IMR-90 (cell line): ENCODE data around the gene NCAM1. TPM values are rescaled to one million over a fixed set of nuclear protein-coding genes. Genes with fewer than 3 reads are reported as not detected.

Experiments
- ATAC-seq: fragments of 200-7000 bp; cut with Tn5 transposase; 2 replicates; pipeline ENCODE4 v1.9.1; 2020; ENCODE audit warnings: low read depth, mild to moderate bottlenecking, moderate library complexity
- BruUV-seq: library from RNA; stranded (reverse); fragments of 400-500 nt; replicated peaks from 2 replicates; lab custom pipeline; 2021; lab: Mats Ljungman, UMichigan
- CTCF ChIA-PET: fragments of 300-600 bp; formaldehyde crosslinking; extraction: SDS; loops from one replicate; lab custom pipeline; 2021; ENCODE audit warnings: antibody characterized with exemption; lab: Yijun Ruan, JAX
- POLR2A ChIA-PET: fragments of 300-600 bp; sonication (Branson Sonifier 250); formaldehyde crosslinking; loops from one replicate; lab custom pipeline; 2022; ENCODE audit warnings: antibody characterized with exemption; ENCODE audit not compliant: unreplicated experiment; lab: Charles Lee
- DNase-seq: peaks from one replicate; pipeline ENCODE4 v3.0.0; 2013
- H2AFZ ChIP-seq: replicated peaks from 2 replicates; pipeline ENCODE3; 2013; ENCODE audit warnings: low read length, mild to moderate bottlenecking; ENCODE audit not compliant: poor library complexity
- H2AK5ac ChIP-seq: 2 replicates; pipeline ENCODE4 v1.6.1; 2013; ENCODE audit warnings: low read depth, low read length, inconsistent platforms
- H2AK9ac ChIP-seq: replicated peaks from 2 replicates; pipeline ENCODE3; 2013; ENCODE audit warnings: mild to moderate bottlenecking, low read depth, low read length, moderate library complexity; ENCODE audit not compliant: poor library complexity
- H2BK120ac ChIP-seq: 2 replicates; pipeline ENCODE4 v1.6.1; 2013; ENCODE audit warnings: low read depth, low read length, inconsistent platforms
- H2BK15ac ChIP-seq: 3 replicates; pipeline ENCODE4 v1.6.1; 2013; ENCODE audit warnings: low read depth, low read length, inconsistent platforms
- H2BK20ac ChIP-seq: 2 replicates; pipeline ENCODE4 v1.6.1; 2013; ENCODE audit warnings: low read depth, mild to moderate bottlenecking, inconsistent platforms, low read length, moderate library complexity
- H2BK5ac ChIP-seq: 2 replicates; pipeline ENCODE4 v1.6.1; 2013; ENCODE audit warnings: mild to moderate bottlenecking, low read depth, low read length, inconsistent platforms; ENCODE audit not compliant: poor library complexity, severe bottlenecking
- H3K14ac ChIP-seq: replicated peaks from 2 replicates; pipeline ENCODE4 v1.6.1; 2013; ENCODE audit warnings: low read depth, low read length, inconsistent platforms
- H3K18ac ChIP-seq: 2 replicates; pipeline ENCODE4 v1.6.1; 2013; ENCODE audit warnings: low read depth, low read length, control low read depth
- H3K23ac ChIP-seq: 2 replicates; pipeline ENCODE4 v1.6.1; 2013; ENCODE audit warnings: low read depth, low read length, inconsistent platforms
- H3K27ac ChIP-seq: 2 replicates; pipeline ENCODE4 v1.5.1; 2013; ENCODE audit warnings: mild to moderate bottlenecking, control low read depth, low read length; ENCODE audit not compliant: insufficient read depth
- H3K27me3 ChIP-seq: 2 replicates; pipeline ENCODE4 v1.6.1; 2013; ENCODE audit warnings: low read length; ENCODE audit not compliant: control insufficient read depth, insufficient read depth
- H3K36me3 ChIP-seq: 2 replicates; pipeline ENCODE4 v1.6.1; 2013; ENCODE audit warnings: low read length, mixed read lengths; ENCODE audit not compliant: control insufficient read depth, insufficient read depth
- H3K4ac ChIP-seq: 2 replicates; pipeline ENCODE4 v1.6.1; 2013; ENCODE audit warnings: low read depth, low read length, inconsistent platforms
- H3K4me1 ChIP-seq: 2 replicates; pipeline ENCODE4 v1.6.1; 2013; ENCODE audit warnings: low read length, mixed read lengths; ENCODE audit not compliant: control insufficient read depth, insufficient read depth
- H3K4me2 ChIP-seq: 2 replicates; pipeline ENCODE4 v1.6.1; 2013; ENCODE audit warnings: low read depth, mild to moderate bottlenecking, control low read depth, low read length, moderate library complexity
- H3K4me3 ChIP-seq: 2 replicates; pipeline ENCODE4 v1.5.1; 2013; ENCODE audit warnings: low read depth, mild to moderate bottlenecking, control low read depth, low read length, moderate library complexity; ENCODE audit not compliant: insufficient read depth
- H3K56ac ChIP-seq: 2 replicates; pipeline ENCODE4 v1.6.1; 2013; ENCODE audit warnings: low read length, inconsistent platforms; ENCODE audit not compliant: insufficient read depth; ENCODE audit errors: extremely low read depth
- H3K79me1 ChIP-seq, 2 experiments: 2 replicates each; pipeline ENCODE4 v1.6.1; 2013; ENCODE audit warnings: low read length in 2 of 2, inconsistent platforms in 1 of 2, low read depth in 1 of 2
- H3K9ac ChIP-seq: 2 replicates; pipeline ENCODE4 v1.6.1; 2013; ENCODE audit warnings: low read depth, low read length, control low read depth
- H3K9me1 ChIP-seq: 2 replicates; pipeline ENCODE4 v1.6.1; 2013; ENCODE audit warnings: low read length, inconsistent platforms; ENCODE audit not compliant: insufficient read depth
- H3K9me3 ChIP-seq: 2 replicates; pipeline ENCODE4 v1.6.1; 2013; ENCODE audit warnings: low read length; ENCODE audit not compliant: control insufficient read depth, insufficient read depth
- H4K20me1 ChIP-seq: 2 replicates; pipeline ENCODE4 v1.6.1; 2013; ENCODE audit warnings: low read length, inconsistent platforms; ENCODE audit not compliant: insufficient read depth
- H4K5ac ChIP-seq: 2 replicates; pipeline ENCODE4 v1.6.1; 2013; ENCODE audit warnings: mild to moderate bottlenecking, low read depth, low read length, control low read depth
- H4K8ac ChIP-seq, 2 experiments: 2 replicates each; pipeline ENCODE4 v1.6.1; 2013; ENCODE audit warnings: low read depth in 2 of 2, low read length in 2 of 2, control low read depth in 1 of 2, inconsistent platforms in 1 of 2
- H4K91ac ChIP-seq: 2 replicates; pipeline ENCODE4 v1.6.1; 2013; ENCODE audit warnings: low read depth, low read length, inconsistent platforms; ENCODE audit not compliant: insufficient read depth
- BHLHE40 ChIP-seq: fragments of 150-350 bp; IDR thresholded peaks from 2 replicates; pipeline ENCODE4 v1.6.1; 2016; ENCODE audit warnings: mild to moderate bottlenecking, low read depth, low read length
- CEBPB ChIP-seq: IDR thresholded peaks from 2 replicates; pipeline ENCODE4 v1.6.1; 2012; ENCODE audit warnings: low read depth, low read length, improper control_type of control experiment
- CHD1 ChIP-seq: IDR thresholded peaks from 2 replicates; pipeline ENCODE4 v1.6.1; 2012; ENCODE audit warnings: low read depth, low read length, improper control_type of control experiment
- FOS ChIP-seq: fragments of 150-350 bp; IDR thresholded peaks from 2 replicates; pipeline ENCODE4 v1.6.1; 2016; ENCODE audit warnings: low read depth, low read length
- MAFK ChIP-seq: IDR thresholded peaks from 2 replicates; pipeline ENCODE4 v1.6.1; 2012; ENCODE audit warnings: low read depth, low read length, improper control_type of control experiment
- MAZ ChIP-seq: IDR thresholded peaks from 2 replicates; pipeline ENCODE4 v1.6.1; 2012; ENCODE audit warnings: low read depth, mild to moderate bottlenecking, low read length, improper control_type of control experiment, moderate library complexity, borderline replicate concordance
- MXI1 ChIP-seq: IDR thresholded peaks from 2 replicates; pipeline ENCODE4 v1.6.1; 2012; ENCODE audit warnings: low read depth, mild to moderate bottlenecking, low read length, moderate library complexity, borderline replicate concordance
- NFE2L2 ChIP-seq: fragments of 150-350 bp; IDR thresholded peaks from 2 replicates; pipeline ENCODE4 v1.6.1; 2016; ENCODE audit warnings: low read depth, mild to moderate bottlenecking, low read length
- POLR2A ChIP-seq: IDR thresholded peaks from 2 replicates; pipeline ENCODE4 v1.6.1; 2012; ENCODE audit warnings: mild to moderate bottlenecking, low read depth, low read length
- RAD21 ChIP-seq: IDR thresholded peaks from 2 replicates; pipeline ENCODE4 v1.6.1; 2012; ENCODE audit warnings: low read length, improper control_type of control experiment
- RCOR1 ChIP-seq: IDR thresholded peaks from 2 replicates; pipeline ENCODE4 v1.6.1; 2012; ENCODE audit warnings: mild to moderate bottlenecking, low read length, improper control_type of control experiment; ENCODE audit not compliant: insufficient replicate concordance
- RFX5 ChIP-seq: IDR thresholded peaks from 2 replicates; pipeline ENCODE4 v1.8.0; 2012; ENCODE audit warnings: low read depth, mild to moderate bottlenecking, low read length, moderate library complexity
- SMC3 ChIP-seq: fragments of 150-350 bp; IDR thresholded peaks from 2 replicates; pipeline ENCODE4 v1.6.1; 2016; ENCODE audit warnings: low read depth, mild to moderate bottlenecking, antibody characterized with exemption, low read length, moderate library complexity
- WGBS, 2 experiments: methylation state at CpG; one replicate each; pipeline versions ENCODE4 v1.1.5 to v1.1.7; 2013; ENCODE audit warnings: missing lambda C conversion rate in 2 of 2; ENCODE audit not compliant: insufficient read length in 1 of 2; ENCODE audit errors: extremely low coverage in 2 of 2; 5-methylcytosine and 5-hydroxymethylcytosine counted together
- dilution Hi-C: fragments of 300-500 bp; cut with HindIII; formaldehyde crosslinking; loops from one replicate; pipeline ENCODE4 v1.14.3; 2018; ENCODE audit warnings: low sequenced_read_pairs; ENCODE audit not compliant: unreplicated experiment
- in situ Hi-C: fragments of 300-500 bp; cut with MboI; formaldehyde crosslinking; loops from 3 replicates; pipeline ENCODE4 v1.14.3; 2019; ENCODE audit warnings: low sequenced_read_pairs, inconsistent platforms, mixed read lengths
- intact Hi-C: fragments of 100-400 bp; cut with micrococcal nuclease; formaldehyde crosslinking; loops from 2 replicates; pipeline ENCODE4 v1.10.0; 2022
- polyA plus RNA-seq, 3 experiments: library from polyadenylated mRNA; depleted of rRNA; stranded (reverse); fragments of >200 nt; gene quantifications; 2 replicates each; pipeline ENCODE4 v1.2.3, GENCODE V29; 2012; ENCODE audit warnings: low replicate concordance in 1 of 3
- total RNA-seq: library from RNA; depleted of rRNA; stranded (reverse); fragments of >200 nt; gene quantifications from 2 replicates; pipeline ENCODE4 v1.2.3, GENCODE V29; 2012
- TF ChIP-seq, protein P1 (sequence below): conservative IDR thresholded peaks from 2 replicates; pipeline ENCODE4 v1.5.1; 2012; ENCODE audit warnings: mild to moderate bottlenecking, low read depth, low read length, improper control_type of control experiment
- TF ChIP-seq, protein P2 (sequence below): fragments of 150-350 bp; IDR thresholded peaks from 2 replicates; pipeline ENCODE4 v1.6.1; 2016; ENCODE audit warnings: low read depth, mild to moderate bottlenecking, low read length, moderate library complexity, borderline replicate concordance
- TF ChIP-seq, protein P3 (sequence below): fragments of 150-350 bp; IDR thresholded peaks from 2 replicates; pipeline ENCODE4 v1.6.1; 2017; ENCODE audit warnings: mild to moderate bottlenecking, antibody characterized with exemption, low read length, low read depth

The NCAM1 gene
- total and polyA plus RNA-seq, 2 of the 4 experiments (the other 2 are of a cell fraction), result 0.09 to 0.18 TPM

DNA sequence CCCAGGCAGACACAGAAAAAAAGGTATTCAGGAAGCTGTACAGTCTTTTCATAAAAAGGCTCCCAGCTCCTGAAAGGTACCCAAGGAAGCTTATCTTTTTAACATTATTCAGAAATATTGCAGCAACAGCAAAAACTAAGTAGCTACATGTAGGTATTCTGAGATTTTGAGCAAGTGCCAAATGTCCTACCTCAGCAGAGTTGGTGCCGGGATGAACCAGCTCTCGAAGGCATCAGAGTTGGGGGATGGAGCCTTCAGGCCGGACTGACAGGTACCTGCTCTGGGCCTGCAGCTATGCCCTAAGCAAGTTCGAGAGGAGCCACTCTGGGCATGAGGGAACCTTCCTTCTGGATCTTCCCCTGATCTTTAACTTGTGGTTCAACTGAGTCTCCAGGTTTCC is 276.0 kb downstream of the NCAM1 start:
- Histone ChIP-seq H3K27me3 (no peaks in the 10 kb centered on the region), H3K4me3 (no peak overlapping the region), H3K4me1 (peaks cover 5% of the 10 kb centered on the region; the same call in 1 of the 2 replicates), H3K4ac (no peak overlapping the region), H3K9me1 (peaks cover 4% of the 10 kb centered on the region; the same call in 1 of the 2 replicates), H4K8ac (no peak overlapping the region), H3K79me1 (no peaks in the 10 kb centered on the region), H3K18ac (no peak overlapping the region), H2BK15ac (no peak overlapping the region), H3K9ac (no peak overlapping the region), H2BK20ac (no peak overlapping the region), H2AK5ac (no peak overlapping the region), H2AK9ac (no peak overlapping the region), H4K91ac (no peak overlapping the region), H2BK120ac (no peak overlapping the region), H4K20me1 (no peaks in the 10 kb centered on the region), H3K36me3 (no peaks in the 10 kb centered on the region), H3K23ac (no peak overlapping the region), H3K27ac (no peak overlapping the region), H3K14ac (no peak overlapping the region), H3K56ac (no peak overlapping the region), H4K5ac (no peak overlapping the region), H3K9me3 (no peaks in the 10 kb centered on the region), H2BK5ac (no peak overlapping the region), H2AFZ (no peak overlapping the region), H3K4me2 (no peak overlapping the region)
- WGBS, 2 experiments, result 70% methylated on average over 3 of the region's 4 CpGs; no CpG with 5 or more reads in 1 of the 2 experiments
- dilution Hi-C loops, result no loop called here
- CTCF ChIA-PET, result no interaction called here
- ATAC-seq, result no peak
- TF ChIP-seq BHLHE40 (no peak), RAD21 (no peak), RCOR1 (no peak), FOS (no peak), MXI1 (no peak), NFE2L2 (no peak), CEBPB (no peak), RFX5 (no peak), CHD1 (no peak), POLR2A (no peak), SMC3 (no peak), MAZ (no peak), MAFK (no peak)
- TF ChIP-seq, protein P1, sequence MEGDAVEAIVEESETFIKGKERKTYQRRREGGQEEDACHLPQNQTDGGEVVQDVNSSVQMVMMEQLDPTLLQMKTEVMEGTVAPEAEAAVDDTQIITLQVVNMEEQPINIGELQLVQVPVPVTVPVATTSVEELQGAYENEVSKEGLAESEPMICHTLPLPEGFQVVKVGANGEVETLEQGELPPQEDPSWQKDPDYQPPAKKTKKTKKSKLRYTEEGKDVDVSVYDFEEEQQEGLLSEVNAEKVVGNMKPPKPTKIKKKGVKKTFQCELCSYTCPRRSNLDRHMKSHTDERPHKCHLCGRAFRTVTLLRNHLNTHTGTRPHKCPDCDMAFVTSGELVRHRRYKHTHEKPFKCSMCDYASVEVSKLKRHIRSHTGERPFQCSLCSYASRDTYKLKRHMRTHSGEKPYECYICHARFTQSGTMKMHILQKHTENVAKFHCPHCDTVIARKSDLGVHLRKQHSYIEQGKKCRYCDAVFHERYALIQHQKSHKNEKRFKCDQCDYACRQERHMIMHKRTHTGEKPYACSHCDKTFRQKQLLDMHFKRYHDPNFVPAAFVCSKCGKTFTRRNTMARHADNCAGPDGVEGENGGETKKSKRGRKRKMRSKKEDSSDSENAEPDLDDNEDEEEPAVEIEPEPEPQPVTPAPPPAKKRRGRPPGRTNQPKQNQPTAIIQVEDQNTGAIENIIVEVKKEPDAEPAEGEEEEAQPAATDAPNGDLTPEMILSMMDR, result no peak
- TF ChIP-seq, protein P2, sequence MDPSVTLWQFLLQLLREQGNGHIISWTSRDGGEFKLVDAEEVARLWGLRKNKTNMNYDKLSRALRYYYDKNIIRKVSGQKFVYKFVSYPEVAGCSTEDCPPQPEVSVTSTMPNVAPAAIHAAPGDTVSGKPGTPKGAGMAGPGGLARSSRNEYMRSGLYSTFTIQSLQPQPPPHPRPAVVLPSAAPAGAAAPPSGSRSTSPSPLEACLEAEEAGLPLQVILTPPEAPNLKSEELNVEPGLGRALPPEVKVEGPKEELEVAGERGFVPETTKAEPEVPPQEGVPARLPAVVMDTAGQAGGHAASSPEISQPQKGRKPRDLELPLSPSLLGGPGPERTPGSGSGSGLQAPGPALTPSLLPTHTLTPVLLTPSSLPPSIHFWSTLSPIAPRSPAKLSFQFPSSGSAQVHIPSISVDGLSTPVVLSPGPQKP, result no peak
- TF ChIP-seq, protein P3, sequence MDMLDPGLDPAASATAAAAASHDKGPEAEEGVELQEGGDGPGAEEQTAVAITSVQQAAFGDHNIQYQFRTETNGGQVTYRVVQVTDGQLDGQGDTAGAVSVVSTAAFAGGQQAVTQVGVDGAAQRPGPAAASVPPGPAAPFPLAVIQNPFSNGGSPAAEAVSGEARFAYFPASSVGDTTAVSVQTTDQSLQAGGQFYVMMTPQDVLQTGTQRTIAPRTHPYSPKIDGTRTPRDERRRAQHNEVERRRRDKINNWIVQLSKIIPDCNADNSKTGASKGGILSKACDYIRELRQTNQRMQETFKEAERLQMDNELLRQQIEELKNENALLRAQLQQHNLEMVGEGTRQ, result no peak
- intact Hi-C loops, result no loop called here
- in situ Hi-C loops, result no loop called here
- BruUV-seq, result no TSS peak
- no peak for DNase-seq
- POLR2A ChIA-PET, result no interaction called here
